OCI-LY3 (cell line): ENCODE measurements around the gene METTL6.

Source experiments
- H2AFZ ChIP-seq: fragments of 200-600, 300-600 bp; shearing (Covaris generic); 2 replicates; pipeline ENCODE4 v1.6.0; 2014; ENCODE audit warnings: antibody characterized with exemption, low read depth, low read length
- H3K27ac ChIP-seq: fragments of 200-600, 300-600 bp; sonication (generic); 2 replicates; pipeline ENCODE4 v1.5.1; 2014; ENCODE audit warnings: mild to moderate bottlenecking, low read length, moderate library complexity, mixed read lengths
- H3K27me3 ChIP-seq: fragments of 200-600, 300-600 bp; sonication (generic); 2 replicates; pipeline ENCODE4 v1.6.1; 2014; ENCODE audit warnings: low read depth, low read length, mixed read lengths
- H3K36me3 ChIP-seq: fragments of 200-600, 300-600 bp; sonication (generic); replicated peaks from 2 replicates; pipeline ENCODE3; 2014; ENCODE audit warnings: low read depth, low read length, mixed read lengths
- H3K4me1 ChIP-seq: fragments of 300-600, 200-600 bp; sonication (generic); 2 replicates; pipeline ENCODE4 v1.6.1; 2014; ENCODE audit warnings: low read length, mixed read lengths
- H3K4me2 ChIP-seq: fragments of 200-600, 300-600 bp; sonication (generic); 2 replicates; pipeline ENCODE4 v1.6.1; 2014; ENCODE audit warnings: low read length, mixed read lengths
- H3K4me3 ChIP-seq: fragments of 300-600, 200-600 bp; sonication (generic); 2 replicates; pipeline ENCODE4 v1.5.1; 2014; ENCODE audit warnings: antibody characterized with exemption, mild to moderate bottlenecking, low read length, moderate library complexity
- H3K79me2 ChIP-seq: fragments of 300-600, 200-600 bp; shearing (Covaris generic); 2 replicates; pipeline ENCODE4 v1.6.1; 2014; ENCODE audit warnings: mild to moderate bottlenecking, low read length, mixed read lengths
- H3K9ac ChIP-seq: fragments of 300-600, 200-600 bp; shearing (Covaris generic); 2 replicates; pipeline ENCODE4 v1.6.0; 2014; ENCODE audit warnings: mild to moderate bottlenecking, low read length, moderate library complexity
- H3K9me3 ChIP-seq: fragments of 200-600, 300-600 bp; shearing (Covaris generic); 2 replicates; pipeline ENCODE4 v1.6.1; 2014; ENCODE audit warnings: low read length, mixed read lengths; ENCODE audit not compliant: insufficient read depth
- H4K20me1 ChIP-seq: fragments of 200-600, 300-600 bp; sonication (generic); 2 replicates; pipeline ENCODE4 v1.6.1; 2016; ENCODE audit warnings: low read length, mixed read lengths; ENCODE audit not compliant: insufficient read depth
- CTCF ChIP-seq: fragments of 200-600, 300-600 bp; sonication (generic); IDR thresholded peaks from 2 replicates; pipeline ENCODE4 v1.5.1; 2014; ENCODE audit warnings: antibody characterized with exemption, low read length, low read depth
- EZH2phosphoT487 ChIP-seq: fragments of 200-600 bp; shearing (Covaris generic); IDR thresholded peaks from 2 replicates; pipeline ENCODE4 v1.6.1; 2018; ENCODE audit warnings: antibody characterized with exemption, mixed run types, low read depth

Gene METTL6

GRCh38 chr3:15453501-15453900 lies 26.2 kb upstream of the METTL6 start:
- Histone ChIP-seq H3K36me3 (no peaks in the 10 kb centered on the region), H2AFZ (no peak overlapping the region), H3K27me3 (no peaks in the 10 kb centered on the region), H3K27ac (no peak overlapping the region), H3K4me1 (no peaks in the 10 kb centered on the region), H3K9ac (no peak overlapping the region), H4K20me1 (no peaks in the 10 kb centered on the region), H3K79me2 (no peaks in the 10 kb centered on the region), H3K4me2 (no peak overlapping the region), H3K9me3 (no peaks in the 10 kb centered on the region), H3K4me3 (no peak overlapping the region)
- TF ChIP-seq EZH2phosphoT487 (no peak), CTCF (no peak)

- Histone ChIP-seq H3K4me2 (no peak overlapping the region), H3K79me2 (no peaks in the 10 kb centered on the region), H3K36me3 (no peaks in the 10 kb centered on the region), H3K27ac (no peak overlapping the region), H3K9me3 (no peaks in the 10 kb centered on the region), H3K4me3 (no peak overlapping the region), H4K20me1 (no peaks in the 10 kb centered on the region), H3K27me3 (no peaks in the 10 kb centered on the region), H2AFZ (no peak overlapping the region), H3K9ac (no peak overlapping the region), H3K4me1 (no peaks in the 10 kb centered on the region)
- no peak for TF ChIP-seq CTCF
- no peak for TF ChIP-seq EZH2phosphoT487
Observed at GRCh38 chr3:15452961-15453360, 25.6 kb upstream of the METTL6 start.

- Histone ChIP-seq H3K4me2 (no peak overlapping the region), H3K9ac (no peak overlapping the region), H3K4me1 (no peaks in the 10 kb centered on the region), H3K9me3 (no peaks in the 10 kb centered on the region), H4K20me1 (no peaks in the 10 kb centered on the region), H3K36me3 (no peaks in the 10 kb centered on the region), H2AFZ (no peak overlapping the region), H3K27me3 (no peaks in the 10 kb centered on the region), H3K4me3 (no peak overlapping the region), H3K27ac (no peak overlapping the region), H3K79me2 (no peaks in the 10 kb centered on the region)
- TF ChIP-seq EZH2phosphoT487 = no peak
- TF ChIP-seq CTCF = no peak
Observed at GRCh38 chr3:15452156-15452555, 24.8 kb upstream of the METTL6 start.

- H4K20me1 ChIP-seq = no peaks in the 10 kb centered on the region
- no peak overlapping the region for H2AFZ ChIP-seq
- no peak overlapping the region for H3K9ac ChIP-seq
- H3K9me3 ChIP-seq = no peaks in the 10 kb centered on the region
- H3K79me2 ChIP-seq = no peaks in the 10 kb centered on the region
- no peak overlapping the region for H3K4me2 ChIP-seq
- H3K36me3 ChIP-seq = no peaks in the 10 kb centered on the region
- no peak overlapping the region for H3K27ac ChIP-seq
- no peaks in the 10 kb centered on the region for H3K27me3 ChIP-seq
- H3K4me3 ChIP-seq = no peak overlapping the region
- H3K4me1 ChIP-seq = no peaks in the 10 kb centered on the region
- TF ChIP-seq EZH2phosphoT487 = no peak
- no peak for TF ChIP-seq CTCF
Observed at GRCh38 chr3:15451216-15452113, 24.1 kb upstream of the METTL6 start.
